Central memory CD8-positive, alpha-beta T cell (primary cell): ENCODE measurements around the gene SELENON.

Source experiments
- ATAC-seq: fragments of 150-1000 bp; cut with Tn5 transposase; replicated peaks from 2 replicates; pipeline ENCODE4 v1.10.0; 2022; ENCODE audit warnings: mild to moderate bottlenecking, moderate FRiP score, moderate number of reproducible peaks; ENCODE audit not compliant: poor library complexity, severe bottlenecking; ENCODE audit errors: extremely low read depth
- DNase-seq, 2 donors: peaks; one replicate each; pipeline ENCODE4 v3.0.0; 2021; ENCODE audit warnings: low spot score in 2 of 2
- H3K27ac Mint-ChIP-seq: one replicate; pipeline ENCODE4 v1.8.0; 2022; ENCODE audit warnings: low read depth, mild to moderate bottlenecking, moderate library complexity, mixed read lengths
- H3K27me3 Mint-ChIP-seq: one replicate; pipeline ENCODE4 v1.8.0; 2022; ENCODE audit warnings: mixed read lengths
- H3K36me3 Mint-ChIP-seq: one replicate; pipeline ENCODE4 v1.8.0; 2022; ENCODE audit warnings: mild to moderate bottlenecking, moderate library complexity, mixed read lengths; ENCODE audit not compliant: insufficient read depth
- H3K4me1 Mint-ChIP-seq: one replicate; pipeline ENCODE4 v1.8.0; 2022; ENCODE audit warnings: mixed read lengths
- H3K4me3 Mint-ChIP-seq: one replicate; pipeline ENCODE4 v1.8.0; 2022; ENCODE audit warnings: mild to moderate bottlenecking, moderate library complexity, mixed read lengths
- H3K9me3 Mint-ChIP-seq: one replicate; pipeline ENCODE4 v1.8.0; 2022; ENCODE audit warnings: mixed read lengths

SELENON gene

DNA sequence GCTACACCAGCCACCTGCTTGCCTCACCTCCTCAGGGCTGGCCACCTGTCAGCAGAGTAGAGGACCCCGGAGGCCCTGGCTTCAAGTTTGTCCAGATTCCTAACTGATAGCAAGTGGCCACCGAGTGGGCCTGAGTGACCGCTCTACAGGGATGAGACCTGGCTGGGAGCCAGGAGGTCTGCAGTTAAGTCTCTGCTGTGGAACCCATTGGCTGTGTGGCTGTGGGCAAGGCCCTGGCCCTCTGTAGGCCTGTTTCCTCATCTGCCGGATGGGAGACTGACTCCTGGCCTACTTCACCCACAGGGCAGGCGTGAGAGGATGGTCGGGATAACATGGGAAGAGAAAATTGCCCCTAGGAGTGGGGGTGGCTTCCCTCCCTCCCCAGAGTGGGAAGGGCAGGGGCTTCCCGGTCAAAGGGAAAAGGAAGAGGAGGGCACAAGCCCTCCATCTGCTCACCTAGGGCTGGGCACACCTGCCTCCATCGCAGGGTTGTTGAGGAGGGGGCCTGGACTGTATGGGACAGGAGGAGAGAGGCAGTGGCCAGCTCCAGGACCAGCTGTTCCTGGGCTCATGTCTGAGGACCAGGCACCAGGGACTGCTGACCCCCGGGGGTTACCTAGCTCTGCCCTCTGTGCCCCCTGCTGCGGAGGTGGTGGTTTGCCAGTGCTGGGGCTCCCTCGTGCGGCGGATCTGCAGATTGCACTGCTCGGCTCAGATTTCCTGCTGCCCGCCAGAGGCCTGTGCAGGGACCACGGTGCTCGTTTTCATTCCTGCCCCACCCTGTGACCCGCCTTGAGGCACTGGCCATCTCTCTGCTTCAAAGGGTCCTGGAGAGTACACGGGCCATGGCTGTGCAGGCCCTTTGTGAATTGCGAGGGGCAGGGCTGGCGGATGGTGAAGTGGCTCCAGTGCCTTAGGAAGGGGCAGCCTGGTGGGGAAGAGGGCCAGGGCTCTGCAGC, 10.6 kb downstream of the SELENON start:
- Mint-ChIP-seq H3K27ac (peak overlapping the region; percentile 46), H3K4me1 (peaks cover 6% of the 10 kb centered on the region), H3K4me3 (no peak overlapping the region), H3K9me3 (no peaks in the 10 kb centered on the region), H3K27me3 (no peaks in the 10 kb centered on the region), H3K36me3 (peaks cover 7% of the 10 kb centered on the region)
- peak; percentile 75 for ATAC-seq
- peak; percentile 68 to 82 for DNase-seq

DNA sequence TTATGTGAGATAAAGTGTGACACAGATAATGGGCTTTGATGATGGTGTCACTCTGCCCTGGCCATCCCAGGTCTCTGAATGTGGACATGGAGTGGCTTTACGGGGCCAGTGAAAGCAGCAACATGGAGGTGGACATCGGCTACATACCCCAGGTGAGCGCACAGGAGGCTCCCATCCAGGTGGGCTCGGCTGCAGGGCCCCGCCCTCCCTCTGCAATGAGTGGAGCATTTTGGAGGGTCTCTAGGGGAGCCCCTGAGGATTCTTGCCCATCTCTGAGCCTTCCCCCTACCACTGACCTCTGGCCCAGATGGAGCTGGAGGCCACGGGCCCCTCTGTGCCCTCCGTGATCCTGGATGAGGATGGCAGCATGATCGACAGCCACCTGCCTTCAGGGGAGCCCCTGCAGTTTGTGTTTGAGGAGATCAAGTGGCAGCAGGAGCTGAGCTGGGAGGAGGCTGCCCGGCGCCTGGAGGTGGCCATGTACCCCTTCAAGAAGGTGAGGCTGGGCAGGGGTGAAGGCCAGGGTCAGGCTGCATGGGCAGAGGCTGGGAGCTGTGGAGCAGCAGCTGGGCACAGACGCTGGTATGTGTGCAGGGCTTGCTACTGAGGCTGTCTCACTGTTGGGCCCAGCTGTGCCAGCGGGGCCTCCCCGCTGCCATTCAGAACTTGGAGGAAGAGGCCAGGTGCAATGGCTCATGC, 11.5 kb downstream of the SELENON start:
- no peaks in the 10 kb centered on the region for H3K27me3 Mint-ChIP-seq
- no peak for ATAC-seq
- no peak for DNase-seq
- peaks cover 9% of the 10 kb centered on the region for H3K36me3 Mint-ChIP-seq
- H3K4me1 Mint-ChIP-seq: no peaks in the 10 kb centered on the region
- no peak overlapping the region for H3K27ac Mint-ChIP-seq
- no peaks in the 10 kb centered on the region for H3K9me3 Mint-ChIP-seq
- no peak overlapping the region for H3K4me3 Mint-ChIP-seq

GRCh38 chr1:25813071-25813733, 13.2 kb downstream of the SELENON start:
- H3K4me1 Mint-ChIP-seq: peaks cover 2% of the 10 kb centered on the region
- no peaks in the 10 kb centered on the region for H3K9me3 Mint-ChIP-seq
- H3K27ac Mint-ChIP-seq: no peak overlapping the region
- H3K27me3 Mint-ChIP-seq: no peaks in the 10 kb centered on the region
- ATAC-seq (no peak), DNase-seq (no peak)
- H3K36me3 Mint-ChIP-seq: peaks cover 9% of the 10 kb centered on the region
- no peak overlapping the region for H3K4me3 Mint-ChIP-seq

DNA sequence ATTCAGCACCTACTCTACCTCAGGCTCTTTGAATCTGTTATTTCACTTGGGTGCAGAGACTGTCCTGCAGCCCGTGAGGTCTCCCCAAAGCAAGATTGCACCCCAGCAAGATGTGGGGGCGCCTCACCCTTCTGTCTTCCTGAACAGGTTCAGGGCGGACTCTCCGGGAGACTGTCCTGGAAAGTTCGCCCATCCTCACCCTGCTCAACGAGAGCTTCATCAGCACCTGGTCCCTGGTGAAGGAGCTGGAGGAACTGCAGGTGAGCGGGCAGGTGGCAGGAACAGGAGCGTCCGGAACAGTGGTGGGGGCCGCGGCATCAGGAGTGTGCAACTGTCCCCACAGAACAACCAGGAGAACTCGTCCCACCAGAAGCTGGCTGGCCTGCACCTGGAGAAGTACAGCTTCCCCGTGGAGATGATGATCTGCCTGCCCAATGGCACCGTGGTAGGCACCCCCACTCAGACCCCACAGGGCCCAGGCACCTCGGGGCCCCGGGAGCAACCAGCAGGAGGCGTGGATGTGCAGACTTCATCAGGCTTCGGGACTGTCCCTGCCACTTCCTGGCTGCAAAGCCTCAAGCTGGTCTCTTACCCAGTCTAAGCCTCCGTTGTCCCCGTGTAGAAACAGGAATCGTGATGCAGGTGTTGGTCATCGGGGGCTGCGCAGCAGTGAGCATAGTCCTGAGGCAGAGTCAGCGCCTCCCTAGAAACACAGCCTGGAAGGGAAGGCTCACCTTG, 13.9 kb downstream of the SELENON start:
- no peak overlapping the region for H3K4me3 Mint-ChIP-seq
- H3K9me3 Mint-ChIP-seq: no peaks in the 10 kb centered on the region
- H3K36me3 Mint-ChIP-seq: peaks cover 11% of the 10 kb centered on the region
- no peak overlapping the region for H3K27ac Mint-ChIP-seq
- H3K4me1 Mint-ChIP-seq: peaks cover 9% of the 10 kb centered on the region
- no peak for ATAC-seq
- no peaks in the 10 kb centered on the region for H3K27me3 Mint-ChIP-seq
- DNase-seq: no peak

- ATAC-seq (no peak), DNase-seq (no peak)
- Mint-ChIP-seq H3K4me3 (no peak overlapping the region), H3K9me3 (no peaks in the 10 kb centered on the region), H3K4me1 (peaks cover 16% of the 10 kb centered on the region), H3K27me3 (no peaks in the 10 kb centered on the region), H3K27ac (peak overlapping the region; percentile 77), H3K36me3 (peaks cover 17% of the 10 kb centered on the region)
Measured at GRCh38 chr1:25814549-25815087, 14.6 kb downstream of the SELENON start.

DNA sequence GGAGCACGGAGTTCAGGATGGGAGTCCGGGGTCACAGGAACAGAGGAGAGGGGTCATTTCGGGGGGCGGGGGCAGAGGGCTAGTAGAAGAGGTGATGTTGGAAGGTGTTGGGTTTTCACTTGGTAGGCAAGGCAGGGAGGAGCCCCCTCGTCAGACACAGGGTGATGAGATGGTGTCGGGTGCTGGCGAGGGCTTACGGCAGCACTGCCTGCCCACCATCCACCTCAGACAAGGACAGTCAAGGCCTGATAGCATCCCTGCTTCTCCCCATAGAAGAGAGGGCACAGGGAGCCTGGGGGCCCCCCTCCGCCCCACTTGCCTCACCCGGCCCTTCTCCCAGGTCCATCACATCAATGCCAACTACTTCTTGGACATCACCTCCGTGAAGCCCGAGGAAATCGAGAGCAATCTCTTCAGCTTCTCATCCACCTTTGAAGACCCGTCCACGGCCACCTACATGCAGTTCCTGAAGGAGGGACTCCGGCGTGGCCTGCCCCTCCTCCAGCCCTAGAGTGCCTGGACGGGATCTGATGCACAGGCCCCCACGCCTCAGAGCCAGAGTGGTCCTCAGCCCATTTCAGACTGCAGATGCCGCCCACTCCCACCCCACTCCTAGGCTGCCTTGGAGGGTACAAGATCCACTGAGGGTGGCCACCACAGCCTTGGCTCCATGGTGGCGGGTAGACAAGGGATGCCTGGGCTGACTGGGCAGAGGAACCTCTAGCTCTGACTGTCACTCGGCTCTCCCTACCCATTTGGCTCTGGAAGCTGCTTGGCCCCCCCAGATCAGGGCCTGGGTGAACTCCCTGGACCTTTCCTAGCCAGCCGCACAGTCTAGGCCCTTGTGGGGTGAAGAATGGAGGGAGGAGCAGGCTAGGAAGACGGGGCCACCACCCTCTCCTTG, 15.5 kb downstream of the SELENON start:
- no peak overlapping the region for H3K4me3 Mint-ChIP-seq
- no peaks in the 10 kb centered on the region for H3K9me3 Mint-ChIP-seq
- ATAC-seq: no peak
- peak overlapping the region; percentile 77 for H3K27ac Mint-ChIP-seq
- no peaks in the 10 kb centered on the region for H3K27me3 Mint-ChIP-seq
- peaks cover 17% of the 10 kb centered on the region for H3K4me1 Mint-ChIP-seq
- no peak for DNase-seq
- H3K36me3 Mint-ChIP-seq: peaks cover 21% of the 10 kb centered on the region

DNA sequence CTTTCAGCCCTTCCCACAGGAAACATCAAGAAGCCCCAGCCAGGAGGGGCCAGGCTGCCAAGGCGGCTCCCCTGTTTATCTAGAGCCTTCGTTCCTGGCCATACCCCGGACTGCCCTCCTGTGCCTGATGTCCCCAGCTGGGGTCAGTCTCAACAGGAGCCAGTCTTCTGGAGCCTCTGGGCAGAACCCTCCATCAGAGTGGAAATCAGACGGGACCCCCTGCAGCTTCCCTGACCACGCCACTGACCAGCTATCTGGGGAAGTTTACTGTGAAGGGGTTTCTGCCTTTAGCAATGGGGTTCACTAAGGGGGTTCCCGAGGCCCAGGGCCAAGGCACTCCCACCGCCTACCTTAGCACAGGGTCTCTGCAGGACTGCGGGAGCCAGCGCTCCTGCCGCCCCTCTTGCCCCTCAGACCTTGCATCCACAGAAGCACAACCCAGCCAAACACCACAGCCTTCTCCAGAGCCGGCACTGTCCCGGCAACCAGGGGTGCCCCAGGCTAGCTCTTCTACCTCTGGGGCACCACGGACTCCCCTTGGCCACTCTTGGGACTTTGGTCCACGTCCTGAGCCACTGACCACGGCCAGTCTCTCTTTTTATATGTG, 16.2 kb downstream of the SELENON start:
- H3K4me1 Mint-ChIP-seq: peaks cover 25% of the 10 kb centered on the region
- no peak overlapping the region for H3K4me3 Mint-ChIP-seq
- DNase-seq (no peak), ATAC-seq (no peak)
- no peaks in the 10 kb centered on the region for H3K9me3 Mint-ChIP-seq
- H3K27ac Mint-ChIP-seq: no peak overlapping the region
- H3K27me3 Mint-ChIP-seq: no peaks in the 10 kb centered on the region
- H3K36me3 Mint-ChIP-seq: peaks cover 25% of the 10 kb centered on the region

DNA sequence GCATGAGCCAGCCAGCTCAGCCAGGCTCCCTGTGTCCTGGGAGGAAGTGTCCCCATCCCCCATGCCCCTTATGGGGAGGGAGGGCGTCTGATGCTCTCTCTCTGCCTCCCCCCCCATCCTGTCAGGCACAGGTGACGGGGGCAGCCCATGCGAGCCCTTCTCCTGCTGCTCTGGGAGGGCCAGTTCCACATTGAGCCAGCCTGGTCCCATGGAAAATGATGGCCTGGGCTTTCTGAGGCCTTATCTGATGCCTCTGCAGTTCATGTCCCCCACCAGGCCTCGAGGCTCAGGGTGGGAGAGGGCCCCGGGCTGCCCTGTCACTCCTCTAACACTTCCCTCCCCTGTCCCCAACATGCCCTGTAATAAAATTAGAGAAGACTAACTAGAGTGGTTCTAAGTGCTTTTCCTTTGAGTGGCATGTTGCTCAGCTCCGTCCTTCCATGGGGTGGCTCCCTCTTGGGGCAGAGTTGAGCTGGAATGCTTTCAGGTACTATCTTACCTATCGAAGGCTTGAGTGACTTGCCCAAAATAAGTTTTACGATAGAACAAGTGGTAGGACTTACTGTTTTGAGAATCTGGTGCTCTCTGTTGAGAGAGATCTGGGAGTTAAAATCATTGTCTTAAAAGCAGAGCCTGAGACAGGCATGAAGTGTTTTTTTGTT, 18.0 kb downstream of the SELENON start:
- ATAC-seq (no peak), DNase-seq (no peak)
- peaks cover 33% of the 10 kb centered on the region for H3K4me1 Mint-ChIP-seq
- no peak overlapping the region for H3K27ac Mint-ChIP-seq
- H3K4me3 Mint-ChIP-seq: peak overlapping the region; percentile 87
- no peaks in the 10 kb centered on the region for H3K9me3 Mint-ChIP-seq
- H3K27me3 Mint-ChIP-seq: no peaks in the 10 kb centered on the region
- H3K36me3 Mint-ChIP-seq: peaks cover 24% of the 10 kb centered on the region

DNA sequence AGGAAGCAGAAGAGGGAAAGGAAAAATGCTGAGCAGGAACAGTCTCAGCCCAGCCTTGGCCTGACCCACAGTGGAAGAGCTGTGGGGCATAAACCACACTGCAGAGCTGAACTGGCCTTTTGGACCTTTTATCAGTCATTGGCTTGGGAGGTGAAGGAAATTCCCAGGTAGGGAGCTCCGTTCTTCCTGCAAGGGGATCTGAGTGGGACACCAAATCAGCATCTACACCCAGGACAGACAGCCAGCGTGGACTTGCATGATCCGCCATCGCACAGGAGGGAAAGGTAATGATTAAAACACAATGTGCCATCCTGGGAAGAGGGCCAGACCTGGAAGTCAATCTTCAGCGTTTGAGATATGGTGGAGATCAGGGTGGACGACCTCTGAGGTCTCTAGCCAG, 18.6 kb downstream of the SELENON start:
- H3K4me1 Mint-ChIP-seq: peaks cover 33% of the 10 kb centered on the region

GRCh38 chr1:25819491-25820246, 19.7 kb downstream of the SELENON start, which contains the start of gene MTFR1L:
MTFR1L (plus strand) TSS chr1:25819954; CDS start chr1:25823105, 3,151 bp downstream.
- no peaks in the 10 kb centered on the region for H3K9me3 Mint-ChIP-seq
- H3K4me1 Mint-ChIP-seq: peaks cover 33% of the 10 kb centered on the region
- DNase-seq: peak; percentile 85 to 87

More for the DNA sequence above, 18.6 kb downstream of the SELENON start:
- Mint-ChIP-seq H3K36me3 (peaks cover 22% of the 10 kb centered on the region), H3K4me3 (peak overlapping the region; percentile 87), H3K9me3 (no peaks in the 10 kb centered on the region), H3K27ac (peak overlapping the region; percentile 96), H3K27me3 (no peaks in the 10 kb centered on the region)
- DNase-seq (no peak), ATAC-seq (no peak)

More at GRCh38 chr1:25819491-25820246, 19.7 kb downstream of the SELENON start, which contains the start of gene MTFR1L:
- peak; percentile 82 for ATAC-seq
- Mint-ChIP-seq H3K27me3 (no peaks in the 10 kb centered on the region), H3K27ac (peak within 1 kb of the TSS; percentile 96), H3K4me3 (peak within 1 kb of the TSS; percentile 87), H3K36me3 (peaks cover 25% of the 10 kb centered on the region)
